Activated CD8-positive, alpha-beta T cell treated with anti-CD3 and anti-CD28 coated beads, Interleukin-2, amount 10 ng/mL, durations not matched to agents 7 days and 5 days (primary cell): Measurements from ENCODE around the gene CCDC158. TPM values are rescaled to one million over a fixed set of nuclear protein-coding genes. Genes with fewer than 3 reads are reported as not detected.
"Not testable (repeated sequence)": the region's sequence is repeated elsewhere in the genome, so short reads cannot be mapped to it uniquely, and the experiment has no call there.

Source experiments
- ATAC-seq: fragments of 150-1000 bp; cut with Tn5 transposase; one replicate; pipeline ENCODE4 v1.10.0; 2021; ENCODE audit warnings: moderate library complexity
- CTCF ChIA-PET: fragments of 350-600 bp; sonication (Branson Sonifier 250); formaldehyde crosslinking; loops from one replicate; lab custom pipeline; 2021; ENCODE audit warnings: antibody characterized with exemption; lab: Charles Lee
- POLR2A ChIA-PET: fragments of 350-600 bp; sonication (Branson Sonifier 250); formaldehyde crosslinking; loops from one replicate; lab custom pipeline; 2021; ENCODE audit warnings: antibody characterized with exemption; lab: Charles Lee
- DNase-seq: peaks from one replicate; pipeline ENCODE4 v3.0.0-alpha.2; 2020
- H3K27ac Mint-ChIP-seq: one replicate; pipeline ENCODE4 v1.8.0; 2021; ENCODE audit warnings: mild to moderate bottlenecking, mixed read lengths
- H3K27me3 Mint-ChIP-seq: one replicate; pipeline ENCODE4 v1.8.0; 2021; ENCODE audit warnings: low read depth, mixed read lengths
- H3K36me3 Mint-ChIP-seq: one replicate; pipeline ENCODE4 v1.8.0; 2021; ENCODE audit warnings: low read depth, mixed read lengths
- H3K4me1 Mint-ChIP-seq: one replicate; pipeline ENCODE4 v1.8.0; 2021; ENCODE audit warnings: low read depth, mixed read lengths
- H3K4me3 Mint-ChIP-seq: one replicate; pipeline ENCODE4 v1.8.0; 2021; ENCODE audit warnings: mild to moderate bottlenecking, mixed read lengths
- H3K9me3 Mint-ChIP-seq: one replicate; pipeline ENCODE4 v1.8.0; 2022; ENCODE audit warnings: mixed read lengths; ENCODE audit not compliant: insufficient read depth
- total RNA-seq, 2 experiments: library from RNA; stranded (reverse); gene quantifications; one replicate each; pipeline ENCODE4 v1.2.3, GENCODE V29; 2021

CCDC158 gene
- total RNA-seq, 2 experiments from 2014 or later, result not detected

DNA sequence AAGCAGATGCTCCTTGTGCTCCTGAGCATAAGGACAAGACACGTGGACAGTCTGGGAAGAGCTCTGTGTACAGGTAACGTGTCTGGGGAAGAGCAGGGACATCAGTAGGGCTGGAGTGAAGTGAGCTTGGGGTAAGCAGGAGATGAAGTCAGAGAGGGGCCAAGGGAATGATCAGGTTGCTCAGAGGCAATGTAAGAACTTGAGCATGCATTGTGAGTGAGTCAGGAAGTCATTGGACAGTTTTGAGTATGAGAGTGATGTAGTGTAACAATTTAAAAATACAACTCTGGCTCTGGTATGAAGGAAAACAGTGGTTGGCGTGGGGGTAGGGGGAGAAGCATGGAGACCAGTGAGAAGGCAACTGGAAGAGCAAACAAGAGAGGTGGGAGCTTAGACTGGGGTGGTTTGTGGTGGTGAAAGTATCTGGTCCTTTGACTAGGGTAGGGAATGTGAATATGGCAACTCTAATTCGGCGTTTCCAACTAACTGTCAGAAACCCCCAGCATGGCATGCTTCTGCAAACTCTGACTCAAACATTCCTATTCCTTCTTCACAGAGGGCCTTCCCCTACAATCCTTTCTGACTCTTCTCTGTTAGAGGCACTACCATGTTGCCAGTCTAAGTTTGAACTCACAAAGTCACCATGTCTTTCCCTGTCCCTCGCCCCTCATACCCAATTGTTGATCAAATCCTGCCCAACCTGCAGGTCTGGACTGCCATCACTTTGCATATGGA, 57.2 kb downstream of the CCDC158 start:
- POLR2A ChIA-PET, result no interaction called here
- peaks cover 14% of the 10 kb centered on the region for H3K27me3 Mint-ChIP-seq

DNA sequence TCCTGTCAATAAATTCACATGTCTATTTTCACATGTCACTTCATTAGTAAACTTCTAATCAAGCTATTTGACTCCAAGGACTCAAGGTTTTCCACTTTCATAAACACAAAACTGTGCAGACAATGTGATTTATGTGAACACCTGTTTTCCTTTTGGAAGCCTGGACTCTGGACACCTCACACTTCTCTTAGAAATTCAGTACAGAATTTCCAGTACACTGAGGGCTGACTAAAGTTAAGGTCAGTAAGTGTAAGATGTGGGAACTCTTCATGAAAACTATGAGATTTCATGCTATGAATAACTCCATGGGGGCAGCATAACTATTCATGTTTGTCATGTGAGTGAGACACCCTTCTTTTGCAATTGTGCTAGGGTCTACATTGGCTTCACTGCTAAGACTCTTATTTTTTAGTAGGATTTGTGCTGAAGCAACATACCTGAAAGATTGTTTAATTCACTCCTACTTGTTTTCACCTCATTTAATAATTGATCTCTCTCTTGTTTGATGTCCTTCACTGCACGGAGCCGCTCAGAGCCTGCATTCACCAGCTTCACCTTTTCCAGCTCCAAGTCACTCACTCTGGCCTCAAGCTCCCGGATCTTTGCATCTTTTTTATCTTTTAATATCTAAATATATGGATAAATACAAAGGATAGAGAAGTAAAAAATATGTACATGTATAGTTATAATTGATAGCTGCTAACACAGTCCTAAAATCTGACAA, 59.1 kb downstream of the CCDC158 start:
- H3K4me1 Mint-ChIP-seq, result no peaks in the 10 kb centered on the region
- POLR2A ChIA-PET, result no interaction called here
- H3K4me3 Mint-ChIP-seq, result no peak overlapping the region
- DNase-seq, result no peak
- H3K27ac Mint-ChIP-seq, result no peak overlapping the region
- H3K27me3 Mint-ChIP-seq, result peaks cover 12% of the 10 kb centered on the region
- peaks cover 22% of the 10 kb centered on the region for H3K9me3 Mint-ChIP-seq
- no peak for ATAC-seq
- H3K36me3 Mint-ChIP-seq, result peaks cover 3% of the 10 kb centered on the region
- CTCF ChIA-PET, result no interaction called here

More for the DNA sequence above, 57.2 kb downstream of the CCDC158 start:
- no peaks in the 10 kb centered on the region for H3K4me1 Mint-ChIP-seq
- no peak for ATAC-seq
- no peak overlapping the region for H3K27ac Mint-ChIP-seq
- no peak for DNase-seq
- H3K36me3 Mint-ChIP-seq, result no peaks in the 10 kb centered on the region
- CTCF ChIA-PET, result interaction anchor here (0.6 kb wide), 1 partner anchor 115 kb away, joined by 3 read pairs; no protein-coding TSS in a partner anchor
- peaks cover 11% of the 10 kb centered on the region for H3K9me3 Mint-ChIP-seq
- no peak overlapping the region for H3K4me3 Mint-ChIP-seq

DNA sequence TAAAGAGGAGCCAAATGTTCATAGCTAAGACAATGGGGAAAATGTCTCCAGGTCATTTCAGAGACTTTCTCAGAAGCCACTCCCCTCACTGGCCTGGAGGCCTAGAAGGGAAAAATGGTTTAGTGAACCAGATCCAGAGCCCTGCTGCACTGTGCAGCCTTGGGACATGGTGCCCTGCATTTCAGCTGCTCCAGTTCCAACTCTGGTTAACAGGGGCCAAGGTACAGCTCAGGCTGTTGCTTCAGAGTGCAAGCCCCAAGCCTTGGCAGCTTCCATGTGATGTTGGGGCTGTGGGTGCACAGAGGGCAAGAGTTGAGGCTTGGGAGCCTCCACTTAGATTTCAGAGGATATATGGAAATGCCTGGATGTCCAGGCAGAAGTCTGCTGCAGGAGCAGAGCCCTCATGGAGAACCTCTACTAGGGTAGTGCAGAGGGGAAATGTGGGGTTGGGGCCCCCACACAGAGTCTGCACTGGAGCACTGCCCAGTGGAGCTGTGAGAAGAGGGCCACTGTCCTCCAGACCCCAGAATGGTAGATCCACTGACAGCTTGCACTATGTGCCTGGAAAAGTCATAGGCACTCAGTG, 61.0 kb downstream of the CCDC158 start:
- DNase-seq, H3K4me3 Mint-ChIP-seq, H3K4me1 Mint-ChIP-seq, H3K36me3 Mint-ChIP-seq, POLR2A ChIA-PET, H3K27ac Mint-ChIP-seq, H3K27me3 Mint-ChIP-seq, ATAC-seq: not testable (repeated sequence)
- peaks cover 24% of the 10 kb centered on the region for H3K9me3 Mint-ChIP-seq
- CTCF ChIA-PET, result interaction anchor here (1.0 kb wide), 1 partner anchor 17 kb away, joined by 5 read pairs; no protein-coding TSS in a partner anchor

DNA sequence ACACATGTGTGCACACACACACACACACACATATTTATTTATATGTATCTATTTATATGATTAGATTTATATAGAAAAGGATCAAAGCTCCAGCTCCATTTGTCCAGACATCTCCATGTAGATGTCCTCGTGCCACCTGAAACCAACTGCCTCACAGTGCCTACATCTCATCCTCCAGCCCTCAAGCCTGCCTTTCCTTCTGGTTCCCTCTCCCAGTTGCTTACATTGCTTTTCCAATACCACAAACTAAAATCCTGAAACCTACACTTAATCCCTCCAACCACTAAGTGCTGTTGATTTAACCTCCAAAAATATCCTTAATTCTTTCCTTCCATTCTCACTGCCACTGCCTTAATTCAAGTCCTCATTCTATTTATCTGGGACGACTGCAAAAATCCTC, 63.0 kb downstream of the CCDC158 start:
- H3K27ac Mint-ChIP-seq, result no peak overlapping the region
- CTCF ChIA-PET, result no interaction called here
- H3K4me3 Mint-ChIP-seq, result no peak overlapping the region
- ATAC-seq, result no peak
- peaks cover 6% of the 10 kb centered on the region for H3K27me3 Mint-ChIP-seq
- peaks cover 14% of the 10 kb centered on the region for H3K4me1 Mint-ChIP-seq
- H3K36me3 Mint-ChIP-seq, result peaks cover 3% of the 10 kb centered on the region
- DNase-seq, result no peak
- H3K9me3 Mint-ChIP-seq, result peaks cover 24% of the 10 kb centered on the region
- POLR2A ChIA-PET, result no interaction called here

DNA sequence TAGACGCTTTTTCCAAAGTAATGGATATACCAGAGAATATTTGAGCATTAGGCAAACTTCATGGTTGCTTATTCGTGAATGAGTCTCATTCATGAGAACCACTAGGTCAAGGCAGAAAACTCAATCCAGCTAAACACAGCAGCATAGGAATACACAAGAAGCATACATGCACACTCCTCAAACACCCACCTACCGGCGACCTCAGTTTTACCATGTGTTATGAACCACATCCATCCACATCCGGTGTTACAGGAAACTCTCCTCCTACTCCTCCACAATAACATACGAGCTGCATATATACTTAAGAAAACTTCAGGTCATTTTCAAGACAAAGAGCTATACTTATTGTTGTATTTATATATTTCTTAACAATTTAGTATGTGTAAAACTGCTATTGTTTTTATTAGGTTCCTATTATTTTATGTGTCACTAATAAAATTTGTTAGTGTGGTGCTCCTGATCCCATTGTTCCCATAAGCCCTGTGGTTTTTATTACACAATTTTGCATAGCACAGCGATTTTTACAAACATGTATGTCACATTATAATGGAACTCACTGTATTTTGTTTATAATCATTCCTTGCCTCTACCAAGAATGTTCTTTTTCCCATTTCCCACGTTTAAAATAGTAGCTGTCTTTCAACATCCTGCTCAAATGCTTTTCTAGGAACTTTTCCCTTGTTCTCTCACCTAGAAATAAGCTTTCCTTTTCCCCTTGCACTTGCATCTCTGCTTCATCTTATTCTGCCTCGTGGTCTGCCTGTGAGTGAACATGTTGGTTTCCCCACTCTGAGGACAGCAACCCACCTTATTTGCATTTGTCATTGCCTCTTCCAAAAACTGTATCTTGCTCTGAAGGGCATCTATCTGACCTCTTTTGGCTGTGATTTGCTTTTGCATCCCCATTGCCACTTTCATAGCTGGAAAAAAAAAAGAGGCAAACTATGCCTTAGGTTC, 66.1 kb downstream of the CCDC158 start:
- H3K9me3 Mint-ChIP-seq, result peaks cover 21% of the 10 kb centered on the region
- peak overlapping the region; percentile 48 for H3K27ac Mint-ChIP-seq
- peak; percentile 57 for DNase-seq
- ATAC-seq, result peak; percentile 81
- H3K36me3 Mint-ChIP-seq, result peaks cover 3% of the 10 kb centered on the region
- ChIA-PET POLR2A (interaction anchor here (1.0 kb wide), 1 partner anchor 49 kb away, joined by 4 read pairs; no protein-coding TSS in a partner anchor), CTCF (interaction anchor here (0.5 to 2.8 kb wide), 4 partner anchors 13 to 175 kb away, joined by 3 to 13 read pairs (median 4); no protein-coding TSS in a partner anchor)
- H3K4me3 Mint-ChIP-seq, result no peak overlapping the region
- H3K4me1 Mint-ChIP-seq, result peaks cover 14% of the 10 kb centered on the region
- peaks cover 6% of the 10 kb centered on the region for H3K27me3 Mint-ChIP-seq

DNA sequence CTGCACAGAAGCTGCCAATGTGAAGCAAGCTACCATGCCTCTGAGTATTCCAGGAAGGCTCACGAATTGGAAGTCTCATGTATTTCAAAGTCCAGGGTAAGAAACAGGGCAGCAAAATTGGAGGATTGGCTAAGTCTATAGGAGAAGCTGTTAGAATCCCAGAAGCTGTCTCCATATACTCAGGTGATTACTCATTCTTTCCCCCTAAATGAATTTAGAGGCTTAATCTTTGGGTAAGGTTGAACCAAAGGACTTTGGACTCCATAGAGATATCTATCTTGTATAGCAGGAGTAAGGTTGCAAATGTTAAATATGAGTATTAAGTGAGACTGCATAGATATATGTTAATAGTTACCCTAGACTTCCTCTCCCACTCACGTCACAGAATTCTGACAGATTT, 78.1 kb downstream of the CCDC158 start:
- Mint-ChIP-seq H3K4me3 (no peak overlapping the region), H3K27ac (no peak overlapping the region), H3K27me3 (peaks cover 12% of the 10 kb centered on the region), H3K4me1 (no peaks in the 10 kb centered on the region), H3K9me3 (peaks cover 5% of the 10 kb centered on the region), H3K36me3 (no peaks in the 10 kb centered on the region)
- no peak for DNase-seq
- ATAC-seq, result no peak
- CTCF ChIA-PET, result interaction anchor here (1.3 kb wide), 1 partner anchor 35 kb away, joined by 3 read pairs; no protein-coding TSS in a partner anchor
- POLR2A ChIA-PET, result interaction anchor here (0.7 kb wide), 1 partner anchor 35 kb away, joined by 3 read pairs; no protein-coding TSS in a partner anchor

DNA sequence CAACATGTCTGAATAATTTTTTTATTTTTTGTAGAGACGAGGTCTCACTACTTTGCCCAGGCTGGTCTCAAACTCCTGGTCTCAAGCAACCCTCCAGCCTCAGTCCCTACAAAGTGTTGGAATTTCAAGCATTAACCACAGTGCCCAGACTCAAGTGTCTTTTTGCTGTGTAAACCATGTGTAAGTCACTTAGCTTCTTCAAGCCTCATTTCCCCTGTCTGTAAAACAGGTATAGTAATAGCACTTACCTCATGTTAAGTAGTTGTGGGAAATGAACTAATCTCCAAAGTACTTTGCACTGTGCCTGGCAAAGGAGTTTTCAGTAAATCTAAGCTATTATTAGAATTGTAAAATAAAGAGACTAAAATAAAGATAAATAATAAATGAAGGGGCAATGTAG, 78.8 kb downstream of the CCDC158 start:
- ChIA-PET CTCF (interaction anchor here (1.3 kb wide), 1 partner anchor 35 kb away, joined by 3 read pairs; no protein-coding TSS in a partner anchor), POLR2A (no interaction called here)
- Mint-ChIP-seq H3K27me3 (peaks cover 9% of the 10 kb centered on the region), H3K27ac (no peak overlapping the region), H3K36me3 (no peaks in the 10 kb centered on the region), H3K4me3 (no peak overlapping the region), H3K9me3 (peaks cover 5% of the 10 kb centered on the region), H3K4me1 (no peaks in the 10 kb centered on the region)
- no peak for ATAC-seq
- DNase-seq, result no peak

DNA sequence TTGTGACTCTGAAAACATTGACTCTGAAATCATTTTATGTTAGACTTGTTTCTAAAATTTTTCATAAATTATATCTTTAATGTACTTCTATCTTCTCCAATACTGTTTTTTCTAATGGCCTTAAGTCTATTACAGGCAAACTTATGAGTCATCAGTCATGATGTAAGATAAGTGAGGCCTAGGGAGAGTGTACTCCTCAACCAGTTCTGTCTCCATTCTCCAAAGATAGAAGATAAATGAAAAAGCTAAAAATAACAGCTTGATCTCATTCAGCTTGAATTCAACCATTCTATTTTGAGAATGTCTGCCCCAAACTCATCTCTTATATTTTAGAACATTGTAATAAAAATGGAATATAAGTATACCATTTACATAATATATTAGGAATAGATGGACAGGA, 79.9 kb downstream of the CCDC158 start:
- H3K4me1 Mint-ChIP-seq, result no peaks in the 10 kb centered on the region
- H3K27ac Mint-ChIP-seq, result no peak overlapping the region
- no peak for DNase-seq
- ChIA-PET POLR2A (no interaction called here), CTCF (no interaction called here)
- H3K36me3 Mint-ChIP-seq, result no peaks in the 10 kb centered on the region
- H3K27me3 Mint-ChIP-seq, result peaks cover 8% of the 10 kb centered on the region
- H3K9me3 Mint-ChIP-seq, result peaks cover 5% of the 10 kb centered on the region
- no peak for ATAC-seq
- no peak overlapping the region for H3K4me3 Mint-ChIP-seq

DNA sequence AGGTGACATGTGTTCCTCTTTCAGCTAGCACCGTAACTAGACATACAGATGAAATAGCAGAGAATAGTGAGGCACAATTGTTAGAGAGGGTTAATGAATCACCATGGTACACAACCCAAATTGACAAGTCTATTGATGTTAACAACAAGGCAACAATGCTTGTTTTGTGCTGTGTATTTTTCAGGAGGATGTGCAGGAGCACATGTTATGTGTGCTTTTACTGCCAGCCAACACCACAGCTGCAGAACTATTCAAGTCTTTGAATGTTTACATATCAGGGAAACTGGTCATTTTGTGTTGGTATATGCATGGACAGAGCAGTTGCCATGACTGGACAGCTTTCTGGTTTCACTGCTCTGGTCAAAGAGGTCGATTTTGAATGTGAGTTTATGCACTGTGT, 81.6 kb downstream of the CCDC158 start:
- ATAC-seq (no peak), DNase-seq (no peak)
- POLR2A ChIA-PET, result no interaction called here
- Mint-ChIP-seq H3K27ac (no peak overlapping the region), H3K9me3 (no peaks in the 10 kb centered on the region), H3K36me3 (no peaks in the 10 kb centered on the region), H3K4me1 (no peaks in the 10 kb centered on the region), H3K27me3 (peaks cover 6% of the 10 kb centered on the region), H3K4me3 (no peak overlapping the region)
- CTCF ChIA-PET, result interaction anchor here (0.6 kb wide), 1 partner anchor 90 kb away, joined by 3 read pairs; no protein-coding TSS in a partner anchor

DNA sequence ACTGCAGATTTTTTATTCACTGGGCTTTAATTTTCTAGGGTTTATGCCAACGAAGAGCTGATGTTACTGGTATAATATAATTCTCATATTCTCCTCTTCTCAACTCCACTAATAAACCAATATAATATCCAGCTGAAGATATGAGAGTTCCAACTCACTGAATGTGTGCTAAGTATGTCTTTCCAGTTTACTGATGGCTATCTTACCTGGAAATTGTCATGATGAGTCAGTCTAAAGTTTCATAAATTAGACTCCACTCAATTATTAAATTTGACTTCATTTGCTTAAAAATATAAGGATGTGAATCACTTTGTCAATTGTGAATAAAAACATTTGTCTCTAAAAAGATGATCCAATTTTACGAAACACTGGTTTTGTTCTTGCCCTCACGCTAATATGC, 86.1 kb downstream of the CCDC158 start:
- H3K4me1 Mint-ChIP-seq, result no peaks in the 10 kb centered on the region
- ChIA-PET POLR2A (no interaction called here), CTCF (no interaction called here)
- peaks cover 10% of the 10 kb centered on the region for H3K27me3 Mint-ChIP-seq
- no peaks in the 10 kb centered on the region for H3K9me3 Mint-ChIP-seq
- DNase-seq (no peak), ATAC-seq (no peak)
- no peak overlapping the region for H3K4me3 Mint-ChIP-seq
- H3K27ac Mint-ChIP-seq, result no peak overlapping the region
- H3K36me3 Mint-ChIP-seq, result no peaks in the 10 kb centered on the region

DNA sequence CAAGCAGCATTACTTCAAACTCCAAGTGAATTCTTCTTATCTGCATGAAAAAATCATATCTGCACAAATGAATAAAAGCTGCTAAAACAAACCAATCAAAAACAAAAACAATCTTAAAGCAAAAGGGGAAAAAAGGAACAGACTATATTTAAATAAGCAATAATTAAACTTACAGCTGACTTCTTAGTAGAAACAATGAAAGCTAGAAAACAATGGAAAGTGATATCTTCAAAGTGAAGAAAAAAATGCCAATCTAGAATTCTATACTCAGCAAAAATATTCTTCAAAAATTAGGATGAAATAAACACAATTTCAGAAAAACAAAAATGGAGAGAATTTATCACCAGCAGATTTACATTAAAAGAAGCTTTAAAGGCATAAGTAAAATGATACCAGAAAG, 94.4 kb downstream of the CCDC158 start:
- Mint-ChIP-seq H3K9me3 (peaks cover 27% of the 10 kb centered on the region), H3K36me3 (peaks cover 3% of the 10 kb centered on the region), H3K27me3 (peaks cover 1% of the 10 kb centered on the region), H3K4me1 (peaks cover 4% of the 10 kb centered on the region), H3K4me3 (no peak overlapping the region), H3K27ac (no peak overlapping the region)
- ChIA-PET CTCF (no interaction called here), POLR2A (no interaction called here)
- no peak for DNase-seq
- no peak for ATAC-seq
